Caco-2 (cell line): ENCODE measurements around the gene TBXAS1. TPM values are rescaled to one million over a fixed set of nuclear protein-coding genes. Genes with fewer than 3 reads are reported as not detected.

ENCODE experiments used
- BruUV-seq: library from RNA; stranded (reverse); fragments of 400-500 nt; replicated peaks from 2 replicates; lab custom pipeline; 2021; lab: Mats Ljungman, UMichigan
- CTCF ChIA-PET: fragments of 300-600 bp; sonication (Branson Sonifier 250); formaldehyde crosslinking; loops from one replicate; lab custom pipeline; 2022; ENCODE audit warnings: antibody characterized with exemption; lab: Charles Lee
- POLR2A ChIA-PET: fragments of 300-600 bp; sonication (Branson Sonifier 250); formaldehyde crosslinking; loops from one replicate; lab custom pipeline; 2022; ENCODE audit warnings: antibody characterized with exemption; lab: Charles Lee
- DNase-seq, 2 experiments: peaks; one replicate each; pipeline versions ENCODE4 v3.0.0 to v3.0.0-alpha.2; 2020 to 2022
- H3K27me3 ChIP-seq: replicated peaks from 2 replicates; pipeline ENCODE4 v1.6.0; 2011; ENCODE audit warnings: low read length; ENCODE audit not compliant: control insufficient read depth, insufficient read depth
- H3K36me3 ChIP-seq: 2 replicates; pipeline ENCODE4 v1.5.1; 2011; ENCODE audit warnings: low read length; ENCODE audit not compliant: control insufficient read depth, insufficient read depth
- H3K4me1 ChIP-seq: fragments of 250-450 bp; sonication (Bioruptor Pico); 2 replicates; pipeline ENCODE4 v1.5.1; 2020; ENCODE audit warnings: mild to moderate bottlenecking
- H3K4me3 ChIP-seq: 2 replicates; pipeline ENCODE4 v1.5.1; 2011; ENCODE audit warnings: low read depth, mild to moderate bottlenecking, control low read depth, low read length
- H3K9me3 ChIP-seq: fragments of 250-450 bp; sonication (Bioruptor Pico); 2 replicates; pipeline ENCODE4 v1.5.1; 2020; ENCODE audit warnings: mild to moderate bottlenecking, moderate library complexity
- H3K27ac Mint-ChIP-seq: one replicate; pipeline ENCODE4 v1.8.0; 2022; ENCODE audit warnings: mixed read lengths; ENCODE audit not compliant: unreplicated experiment
- H3K27me3 Mint-ChIP-seq: one replicate; pipeline ENCODE4 v1.8.0; 2022; ENCODE audit warnings: mixed read lengths; ENCODE audit not compliant: insufficient read depth, unreplicated experiment
- H3K36me3 Mint-ChIP-seq: one replicate; pipeline ENCODE4 v1.8.0; 2022; ENCODE audit warnings: mild to moderate bottlenecking, mixed read lengths; ENCODE audit not compliant: insufficient read depth, unreplicated experiment
- H3K4me1 Mint-ChIP-seq: one replicate; pipeline ENCODE4 v1.8.0; 2022; ENCODE audit warnings: low read depth, mixed read lengths; ENCODE audit not compliant: unreplicated experiment
- H3K4me3 Mint-ChIP-seq: one replicate; pipeline ENCODE4 v1.8.0; 2022; ENCODE audit warnings: mild to moderate bottlenecking, moderate library complexity, mixed read lengths; ENCODE audit not compliant: unreplicated experiment
- H3K9me3 Mint-ChIP-seq: one replicate; pipeline ENCODE4 v1.8.0; 2022; ENCODE audit warnings: mixed read lengths; ENCODE audit not compliant: unreplicated experiment
- CTCF ChIP-seq, 2 experiments: fragments of 200-600 bp in 1 of 2; IDR thresholded peaks; 1 replicate in 1 of 2; 2 replicates in 1 of 2; pipeline versions ENCODE4 v1.5.1 to v1.8.0; 2011 to 2022; ENCODE audit warnings: antibody characterized with exemption in 1 of 2, control low read depth in 1 of 2, inconsistent platforms in 1 of 2, low read depth in 1 of 2, low read length in 1 of 2, mild to moderate bottlenecking in 1 of 2, moderate library complexity in 1 of 2; ENCODE audit not compliant: insufficient read depth in 1 of 2, severe bottlenecking in 1 of 2, unreplicated experiment in 1 of 2
- intact Hi-C: fragments of 100-400 bp; cut with micrococcal nuclease; formaldehyde crosslinking; loops from one replicate; pipeline ENCODE4 v1.10.0; 2022; ENCODE audit not compliant: unreplicated experiment
- total RNA-seq: library from RNA; stranded (reverse); gene quantifications from 2 replicates; pipeline ENCODE4 v1.2.3, GENCODE V29; 2022

TBXAS1 gene
- total RNA-seq, 1 experiment from 2014 or later: 1.6 TPM

DNA sequence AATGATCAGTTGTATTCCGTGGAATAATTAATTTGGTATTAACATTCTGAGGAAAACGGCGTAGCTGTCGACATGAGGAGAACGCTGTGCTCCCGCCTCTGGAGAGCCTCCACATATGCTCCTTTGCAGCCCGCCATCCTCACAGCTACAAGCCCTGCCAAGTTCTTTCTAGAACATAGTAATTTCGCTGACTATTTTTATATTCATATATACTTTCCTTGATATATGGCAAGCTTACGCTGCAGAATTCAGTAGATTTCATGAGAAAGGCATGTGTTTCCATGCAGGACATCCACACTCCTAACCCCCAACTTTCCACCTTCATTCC is 45.2 kb downstream of the TBXAS1 start:
- POLR2A ChIA-PET: no interaction called here
- no TSS peak for BruUV-seq
- no peak for TF ChIP-seq CTCF (IDR thresholded peaks at IDR 0.05; ENCODE audit: insufficient read depth in 1 of 2, low read depth in 1 of 2, low read length in 1 of 2, severe bottlenecking in 1 of 2, unreplicated experiment in 1 of 2)

GRCh38 chr7:139875821-139876241 is 46.8 kb downstream of the TBXAS1 start:
- Mint-ChIP-seq H3K36me3 (no peaks in the 10 kb centered on the region), H3K27me3 (peaks cover 7% of the 10 kb centered on the region), H3K4me3 (no peak overlapping the region), H3K27ac (no peak overlapping the region), H3K4me1 (peaks cover 7% of the 10 kb centered on the region), H3K9me3 (no peaks in the 10 kb centered on the region)
- Histone ChIP-seq H3K4me3 (no peak overlapping the region), H3K9me3 (no peaks in the 10 kb centered on the region), H3K27me3 (no peaks in the 10 kb centered on the region), H3K4me1 (no peaks in the 10 kb centered on the region), H3K36me3 (no peaks in the 10 kb centered on the region)
- no peak for TF ChIP-seq CTCF (IDR thresholded peaks at IDR 0.05; ENCODE audit: insufficient read depth in 1 of 2, low read depth in 1 of 2, low read length in 1 of 2, severe bottlenecking in 1 of 2, unreplicated experiment in 1 of 2)
- intact Hi-C loops: no loop called here
- no peak for DNase-seq
- POLR2A ChIA-PET: no interaction called here
- BruUV-seq: no TSS peak
- CTCF ChIA-PET: no interaction called here

More for the DNA sequence above, 45.2 kb downstream of the TBXAS1 start:
- Mint-ChIP-seq H3K36me3 (no peaks in the 10 kb centered on the region), H3K4me3 (no peak overlapping the region), H3K27me3 (peaks cover 10% of the 10 kb centered on the region), H3K9me3 (no peaks in the 10 kb centered on the region), H3K27ac (no peak overlapping the region), H3K4me1 (no peaks in the 10 kb centered on the region)
- Histone ChIP-seq H3K9me3 (no peaks in the 10 kb centered on the region), H3K36me3 (no peaks in the 10 kb centered on the region), H3K4me1 (no peaks in the 10 kb centered on the region), H3K27me3 (no peaks in the 10 kb centered on the region), H3K4me3 (no peak overlapping the region)
- CTCF ChIA-PET: interaction anchor here (0.7 kb wide), 1 partner anchor 521 kb away, joined by 5 read pairs; no protein-coding TSS in a partner anchor
- intact Hi-C loops: no loop called here
- no peak for DNase-seq

DNA sequence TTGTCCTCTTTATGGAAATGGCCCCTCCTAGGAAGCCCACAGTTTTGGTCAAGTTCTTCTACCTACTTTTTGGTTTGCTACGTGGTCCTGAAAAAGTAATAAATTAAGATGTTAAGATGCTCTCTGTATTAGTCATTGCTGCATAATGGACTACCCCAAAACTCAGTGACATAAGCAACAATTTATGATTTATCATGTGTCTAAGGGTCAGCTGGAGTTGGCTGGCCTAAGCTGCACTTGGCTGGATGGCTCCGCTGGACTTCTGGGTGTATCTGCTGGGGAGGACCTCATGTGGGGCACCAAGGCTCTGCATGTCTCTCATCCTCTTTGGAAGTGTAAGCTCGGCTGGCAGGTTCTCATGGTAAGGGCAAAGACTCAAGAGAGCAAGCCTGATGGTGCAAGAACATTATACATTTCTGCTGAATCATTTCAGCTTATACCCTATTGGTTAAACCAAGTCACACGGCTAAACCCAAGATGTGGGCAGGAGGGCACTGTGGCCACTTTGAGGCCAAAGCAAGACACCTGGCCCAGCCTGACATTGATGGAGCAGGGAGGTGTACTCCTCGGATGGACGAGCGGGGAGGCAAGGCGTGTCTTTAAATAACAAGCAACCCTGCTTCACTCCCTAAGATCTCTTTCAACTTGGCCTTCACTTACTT is 47.7 kb downstream of the TBXAS1 start:
- no peak for TF ChIP-seq CTCF (IDR thresholded peaks at IDR 0.05; ENCODE audit: insufficient read depth in 1 of 2, low read depth in 1 of 2, low read length in 1 of 2, severe bottlenecking in 1 of 2, unreplicated experiment in 1 of 2)
- Histone ChIP-seq H3K36me3 (no peaks in the 10 kb centered on the region), H3K9me3 (no peaks in the 10 kb centered on the region), H3K4me3 (no peak overlapping the region), H3K4me1 (no peaks in the 10 kb centered on the region), H3K27me3 (no peaks in the 10 kb centered on the region)
- intact Hi-C loops: no loop called here
- Mint-ChIP-seq H3K36me3 (no peaks in the 10 kb centered on the region), H3K4me3 (no peak overlapping the region), H3K27ac (no peak overlapping the region), H3K4me1 (peaks cover 7% of the 10 kb centered on the region), H3K9me3 (no peaks in the 10 kb centered on the region), H3K27me3 (peaks cover 7% of the 10 kb centered on the region)
- BruUV-seq: no TSS peak
- no peak for DNase-seq
- CTCF ChIA-PET: no interaction called here
- POLR2A ChIA-PET: no interaction called here
